Measurements from ENCODE around the gene PIK3CD. TPM values are rescaled to one million over a fixed set of nuclear protein-coding genes. Genes with fewer than 3 reads are reported as not detected.

The PIK3CD gene
- total RNA-seq, 1 experiment from 2014 or later: 10.3 TPM

DNA sequence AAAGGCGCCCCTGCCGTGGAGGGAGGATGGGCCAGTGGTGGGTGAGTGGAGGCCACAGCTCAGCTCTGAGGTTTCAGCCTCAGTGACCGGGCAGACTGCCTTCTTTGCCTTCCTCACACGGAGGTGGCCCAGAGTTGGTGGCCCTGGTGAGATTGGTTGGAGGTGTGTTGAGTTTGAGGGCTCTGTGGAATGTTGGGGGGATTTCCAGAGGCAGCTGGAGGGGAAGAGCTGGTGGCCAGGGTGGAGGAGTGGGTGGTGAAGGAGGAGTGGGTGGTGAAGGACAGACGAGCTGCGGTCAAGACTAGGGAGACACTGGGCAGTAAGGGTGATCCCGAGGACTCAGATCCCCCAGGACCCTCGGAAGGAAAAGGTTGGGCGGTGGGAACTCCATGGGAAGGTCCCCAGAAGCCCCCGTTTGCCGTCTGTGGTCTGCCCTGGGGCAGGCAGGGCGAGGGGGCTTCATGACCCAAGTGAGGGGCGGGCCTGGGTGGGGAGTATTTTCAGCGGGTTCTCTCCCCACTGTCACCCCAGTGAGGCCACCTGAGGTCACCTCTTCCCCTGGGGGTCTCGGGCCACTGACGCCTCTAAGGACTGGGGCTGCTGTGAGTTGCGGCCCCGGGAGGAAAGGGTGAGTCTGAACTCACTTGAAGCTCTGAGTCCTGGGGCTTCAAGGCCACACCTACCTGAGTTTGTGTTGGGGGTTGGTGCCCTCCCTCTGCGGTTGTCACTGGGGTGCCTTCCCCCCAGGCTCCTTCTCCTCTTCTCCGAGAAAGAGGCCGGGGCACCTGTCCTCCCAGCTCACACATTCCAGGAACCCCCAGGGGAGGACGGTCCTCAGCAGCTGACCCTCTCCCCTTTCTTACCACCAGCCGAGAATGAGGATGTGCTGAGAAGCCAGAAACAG, 22.7 kb upstream of the PIK3CD start:
- DNase-seq: no peak
- H4K20me1 ChIP-seq (ENCODE audit: insufficient read depth): no peaks in the 10 kb centered on the region
- H3K79me2 ChIP-seq (ENCODE audit: low read depth): no peaks in the 10 kb centered on the region
- H3K9me3 ChIP-seq (ENCODE audit: insufficient read depth, low read depth): no peaks in the 10 kb centered on the region
- TF ChIP-seq EZH2 (IDR thresholded peaks at IDR 0.05; ENCODE audit: low read depth): no peak
- TF ChIP-seq, protein P1, sequence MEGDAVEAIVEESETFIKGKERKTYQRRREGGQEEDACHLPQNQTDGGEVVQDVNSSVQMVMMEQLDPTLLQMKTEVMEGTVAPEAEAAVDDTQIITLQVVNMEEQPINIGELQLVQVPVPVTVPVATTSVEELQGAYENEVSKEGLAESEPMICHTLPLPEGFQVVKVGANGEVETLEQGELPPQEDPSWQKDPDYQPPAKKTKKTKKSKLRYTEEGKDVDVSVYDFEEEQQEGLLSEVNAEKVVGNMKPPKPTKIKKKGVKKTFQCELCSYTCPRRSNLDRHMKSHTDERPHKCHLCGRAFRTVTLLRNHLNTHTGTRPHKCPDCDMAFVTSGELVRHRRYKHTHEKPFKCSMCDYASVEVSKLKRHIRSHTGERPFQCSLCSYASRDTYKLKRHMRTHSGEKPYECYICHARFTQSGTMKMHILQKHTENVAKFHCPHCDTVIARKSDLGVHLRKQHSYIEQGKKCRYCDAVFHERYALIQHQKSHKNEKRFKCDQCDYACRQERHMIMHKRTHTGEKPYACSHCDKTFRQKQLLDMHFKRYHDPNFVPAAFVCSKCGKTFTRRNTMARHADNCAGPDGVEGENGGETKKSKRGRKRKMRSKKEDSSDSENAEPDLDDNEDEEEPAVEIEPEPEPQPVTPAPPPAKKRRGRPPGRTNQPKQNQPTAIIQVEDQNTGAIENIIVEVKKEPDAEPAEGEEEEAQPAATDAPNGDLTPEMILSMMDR (conservative IDR thresholded peaks at IDR 0.05): no peak
- H3K27ac ChIP-seq: no peak overlapping the region
- intact Hi-C loops (cut with micrococcal nuclease; ENCODE audit: unreplicated experiment): no loop called here
- H3F3A ChIP-seq (ENCODE audit: insufficient read depth, low read depth): no peaks in the 10 kb centered on the region
- ChIA-PET CTCF (interaction anchor here (1.1 kb wide), 1 partner anchor 96 kb away, joined by 3 read pairs; no protein-coding TSS in a partner anchor), POLR2A (ENCODE audit: unreplicated experiment) (interaction anchor here (0.6 kb wide), 1 partner anchor 291 kb away, joined by 16 read pairs; no protein-coding TSS in a partner anchor)
- no peaks in the 10 kb centered on the region for H3K36me3 ChIP-seq (ENCODE audit: low read depth)
- no peak overlapping the region for H2AFZ ChIP-seq
- BruUV-seq (replicated peaks): no TSS peak
- no peaks in the 10 kb centered on the region; the same call in 1 of the 2 replicates for H3K4me1 ChIP-seq (replicated peaks; ENCODE audit: insufficient read depth)
- no peak overlapping the region for H3K4me2 ChIP-seq
- no peaks in the 10 kb centered on the region for H3K27me3 ChIP-seq (ENCODE audit: insufficient read depth, low read depth)
- H3K9me2 ChIP-seq (ENCODE audit: insufficient read depth): no peaks in the 10 kb centered on the region
- no peak overlapping the region for H3K4me3 ChIP-seq

DNA sequence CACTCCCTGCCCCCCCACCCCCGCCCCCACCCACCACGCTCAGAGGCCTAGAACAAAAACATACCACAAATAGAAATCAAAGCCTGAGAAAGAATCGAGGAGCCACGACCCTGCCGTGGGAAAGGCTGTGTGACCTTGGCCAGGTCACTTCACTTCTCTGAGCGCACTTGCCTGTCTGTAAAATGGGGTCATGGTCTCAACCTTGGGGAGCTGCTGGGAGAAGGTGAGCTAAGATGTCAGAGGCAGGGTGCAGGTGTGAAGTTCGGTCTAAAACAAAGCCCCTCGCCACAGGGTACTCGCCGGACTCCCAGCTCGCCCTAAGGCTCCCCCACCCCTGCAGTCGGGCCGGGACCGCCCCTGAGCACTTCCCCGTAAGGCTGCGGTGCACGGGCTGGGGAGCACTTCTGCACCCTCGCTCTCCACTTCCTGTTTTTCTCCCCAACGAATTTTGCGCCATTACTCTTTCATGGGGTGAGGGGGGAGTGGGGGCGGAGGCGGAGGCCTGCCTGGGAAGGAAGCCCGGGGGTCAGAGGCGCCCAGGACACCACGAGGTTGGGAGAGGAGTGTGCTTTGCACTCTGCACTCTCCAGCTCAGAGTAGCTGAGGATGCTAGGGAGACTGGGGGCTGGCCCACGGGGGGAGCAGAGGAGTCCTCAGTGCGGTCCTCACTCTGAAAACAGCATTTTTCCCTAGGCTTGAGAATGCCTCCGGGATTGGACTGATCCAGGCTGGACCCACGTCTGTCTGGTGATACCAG, 21.9 kb upstream of the PIK3CD start:
- Histone ChIP-seq H2AFZ (no peak overlapping the region), H3K9me3 (ENCODE audit: insufficient read depth, low read depth) (no peaks in the 10 kb centered on the region), H3K9me2 (ENCODE audit: insufficient read depth) (no peaks in the 10 kb centered on the region), H3K79me2 (ENCODE audit: low read depth) (no peaks in the 10 kb centered on the region), H3K4me2 (no peak overlapping the region), H3K4me1 (replicated peaks; ENCODE audit: insufficient read depth) (no peaks in the 10 kb centered on the region; the same call in 1 of the 2 replicates), H3K27me3 (ENCODE audit: insufficient read depth, low read depth) (no peaks in the 10 kb centered on the region), H3K36me3 (ENCODE audit: low read depth) (no peaks in the 10 kb centered on the region), H4K20me1 (ENCODE audit: insufficient read depth) (no peaks in the 10 kb centered on the region), H3K27ac (no peak overlapping the region), H3F3A (ENCODE audit: insufficient read depth, low read depth) (no peaks in the 10 kb centered on the region), H3K4me3 (no peak overlapping the region)
- POLR2A ChIA-PET (ENCODE audit: unreplicated experiment): no interaction called here
- TF ChIP-seq, protein P1 (conservative IDR thresholded peaks at IDR 0.05): no peak
- no peak for TF ChIP-seq EZH2 (IDR thresholded peaks at IDR 0.05; ENCODE audit: low read depth)
- CTCF ChIA-PET: interaction anchor here (1.1 kb wide), 1 partner anchor 95 kb away, joined by 3 read pairs; no protein-coding TSS in a partner anchor
- BruUV-seq (replicated peaks): no TSS peak
- DNase-seq: no peak
- intact Hi-C loops (cut with micrococcal nuclease; ENCODE audit: unreplicated experiment): no loop called here

DNA sequence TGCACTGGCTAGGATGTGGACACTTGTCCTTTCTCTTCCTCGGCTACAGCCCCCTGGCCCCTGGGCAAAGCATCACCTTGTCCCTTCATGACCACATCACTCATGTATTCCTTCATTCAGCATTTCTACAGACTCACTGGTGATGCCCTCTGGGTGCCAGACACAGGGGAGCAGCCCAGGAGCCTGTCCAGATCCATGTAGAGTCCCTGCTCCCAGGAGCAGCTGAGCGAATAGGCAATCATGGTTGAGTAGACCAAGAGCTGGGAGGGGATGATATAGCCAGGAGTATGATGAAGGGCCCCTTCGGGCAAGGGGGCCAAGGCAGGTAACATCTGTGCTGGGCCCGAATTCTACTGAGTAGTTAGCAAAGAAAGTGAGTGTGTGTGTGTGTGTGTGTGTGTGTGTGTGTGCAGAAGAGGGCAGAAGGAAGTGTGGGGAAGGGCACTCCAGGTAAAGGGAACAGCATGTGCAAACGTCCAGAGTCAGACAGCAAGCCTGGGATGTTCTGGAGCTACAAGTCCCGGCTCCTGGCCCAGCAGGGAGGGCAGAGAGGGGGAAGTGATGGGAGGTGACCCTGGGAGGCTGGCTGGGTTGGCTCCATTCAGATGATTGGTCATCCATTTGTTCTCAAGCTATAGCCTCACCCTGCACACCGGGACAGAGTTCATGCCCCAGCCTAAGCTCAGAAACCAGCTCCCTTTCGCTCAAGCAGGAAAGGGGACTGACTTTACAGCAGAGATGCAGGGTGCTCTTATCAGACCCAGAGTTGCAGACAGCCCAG, 21.0 kb upstream of the PIK3CD start:
- no peaks in the 10 kb centered on the region for H3K9me3 ChIP-seq (ENCODE audit: insufficient read depth, low read depth)
- no peaks in the 10 kb centered on the region for H3K79me2 ChIP-seq (ENCODE audit: low read depth)
- H3F3A ChIP-seq (ENCODE audit: insufficient read depth, low read depth): no peaks in the 10 kb centered on the region
- H3K4me2 ChIP-seq: no peak overlapping the region
- H2AFZ ChIP-seq: no peak overlapping the region
- intact Hi-C loops (cut with micrococcal nuclease; ENCODE audit: unreplicated experiment): no loop called here
- ChIA-PET POLR2A (ENCODE audit: unreplicated experiment) (interaction anchor here (0.6 kb wide), 1 partner anchor 238 kb away, joined by 6 read pairs; no protein-coding TSS in a partner anchor), CTCF (interaction anchor here (0.6 kb wide), 1 partner anchor 11 kb away, joined by 3 read pairs; no protein-coding TSS in a partner anchor)
- H3K9me2 ChIP-seq (ENCODE audit: insufficient read depth): no peaks in the 10 kb centered on the region
- no peaks in the 10 kb centered on the region for H3K27me3 ChIP-seq (ENCODE audit: insufficient read depth, low read depth)
- no peak overlapping the region for H3K4me3 ChIP-seq
- BruUV-seq (replicated peaks): no TSS peak
- no peak overlapping the region for H3K27ac ChIP-seq
- TF ChIP-seq, protein P1 (conservative IDR thresholded peaks at IDR 0.05): no peak
- no peak for TF ChIP-seq EZH2 (IDR thresholded peaks at IDR 0.05; ENCODE audit: low read depth)
- no peaks in the 10 kb centered on the region; the same call in 1 of the 2 replicates for H3K4me1 ChIP-seq (replicated peaks; ENCODE audit: insufficient read depth)
- H4K20me1 ChIP-seq (ENCODE audit: insufficient read depth): no peaks in the 10 kb centered on the region
- H3K36me3 ChIP-seq (ENCODE audit: low read depth): no peaks in the 10 kb centered on the region
- no peak for DNase-seq

Measured in PC-9 (cell line).